Caco-2 (cell line): ENCODE measurements around the gene RANGAP1. TPM values are rescaled to one million over a fixed set of nuclear protein-coding genes. Genes with fewer than 3 reads are reported as not detected.

Experiments
- BruUV-seq: library from RNA; stranded (reverse); fragments of 400-500 nt; replicated peaks from 2 replicates; lab custom pipeline; 2021; lab: Mats Ljungman, UMichigan
- CTCF ChIA-PET: fragments of 300-600 bp; sonication (Branson Sonifier 250); formaldehyde crosslinking; loops from one replicate; lab custom pipeline; 2022; ENCODE audit warnings: antibody characterized with exemption; lab: Charles Lee
- POLR2A ChIA-PET: fragments of 300-600 bp; sonication (Branson Sonifier 250); formaldehyde crosslinking; loops from one replicate; lab custom pipeline; 2022; ENCODE audit warnings: antibody characterized with exemption; lab: Charles Lee
- DNase-seq, 2 experiments: peaks; one replicate each; pipeline versions ENCODE4 v3.0.0 to v3.0.0-alpha.2; 2020 to 2022
- H3K27me3 ChIP-seq: replicated peaks from 2 replicates; pipeline ENCODE4 v1.6.0; 2011; ENCODE audit warnings: low read length; ENCODE audit not compliant: control insufficient read depth, insufficient read depth
- H3K36me3 ChIP-seq: 2 replicates; pipeline ENCODE4 v1.5.1; 2011; ENCODE audit warnings: low read length; ENCODE audit not compliant: control insufficient read depth, insufficient read depth
- H3K4me1 ChIP-seq: fragments of 250-450 bp; sonication (Bioruptor Pico); 2 replicates; pipeline ENCODE4 v1.5.1; 2020; ENCODE audit warnings: mild to moderate bottlenecking
- H3K4me3 ChIP-seq: 2 replicates; pipeline ENCODE4 v1.5.1; 2011; ENCODE audit warnings: low read depth, mild to moderate bottlenecking, control low read depth, low read length
- H3K9me3 ChIP-seq: fragments of 250-450 bp; sonication (Bioruptor Pico); 2 replicates; pipeline ENCODE4 v1.5.1; 2020; ENCODE audit warnings: mild to moderate bottlenecking, moderate library complexity
- H3K27ac Mint-ChIP-seq: one replicate; pipeline ENCODE4 v1.8.0; 2022; ENCODE audit warnings: mixed read lengths; ENCODE audit not compliant: unreplicated experiment
- H3K27me3 Mint-ChIP-seq: one replicate; pipeline ENCODE4 v1.8.0; 2022; ENCODE audit warnings: mixed read lengths; ENCODE audit not compliant: insufficient read depth, unreplicated experiment
- H3K36me3 Mint-ChIP-seq: one replicate; pipeline ENCODE4 v1.8.0; 2022; ENCODE audit warnings: mild to moderate bottlenecking, mixed read lengths; ENCODE audit not compliant: insufficient read depth, unreplicated experiment
- H3K4me1 Mint-ChIP-seq: one replicate; pipeline ENCODE4 v1.8.0; 2022; ENCODE audit warnings: low read depth, mixed read lengths; ENCODE audit not compliant: unreplicated experiment
- H3K4me3 Mint-ChIP-seq: one replicate; pipeline ENCODE4 v1.8.0; 2022; ENCODE audit warnings: mild to moderate bottlenecking, moderate library complexity, mixed read lengths; ENCODE audit not compliant: unreplicated experiment
- H3K9me3 Mint-ChIP-seq: one replicate; pipeline ENCODE4 v1.8.0; 2022; ENCODE audit warnings: mixed read lengths; ENCODE audit not compliant: unreplicated experiment
- CTCF ChIP-seq, 2 experiments: fragments of 200-600 bp in 1 of 2; IDR thresholded peaks; 1 replicate in 1 of 2; 2 replicates in 1 of 2; pipeline versions ENCODE4 v1.5.1 to v1.8.0; 2011 to 2022; ENCODE audit warnings: antibody characterized with exemption in 1 of 2, control low read depth in 1 of 2, inconsistent platforms in 1 of 2, low read depth in 1 of 2, low read length in 1 of 2, mild to moderate bottlenecking in 1 of 2, moderate library complexity in 1 of 2; ENCODE audit not compliant: insufficient read depth in 1 of 2, severe bottlenecking in 1 of 2, unreplicated experiment in 1 of 2
- intact Hi-C: fragments of 100-400 bp; cut with micrococcal nuclease; formaldehyde crosslinking; loops from one replicate; pipeline ENCODE4 v1.10.0; 2022; ENCODE audit not compliant: unreplicated experiment
- total RNA-seq: library from RNA; stranded (reverse); gene quantifications from 2 replicates; pipeline ENCODE4 v1.2.3, GENCODE V29; 2022

The RANGAP1 gene
- total RNA-seq, 1 experiment from 2014 or later: 106 TPM

GRCh38 chr22:41327124-41327523 is 41.1 kb upstream of the RANGAP1 start:
- Histone ChIP-seq H3K4me3 (no peak overlapping the region), H3K9me3 (no peaks in the 10 kb centered on the region), H3K4me1 (no peaks in the 10 kb centered on the region), H3K27me3 (no peaks in the 10 kb centered on the region), H3K36me3 (peaks cover 2% of the 10 kb centered on the region; the same call in 1 of the 2 replicates)
- Mint-ChIP-seq H3K27me3 (no peaks in the 10 kb centered on the region), H3K9me3 (no peaks in the 10 kb centered on the region), H3K36me3 (peaks cover 67% of the 10 kb centered on the region), H3K27ac (no peak overlapping the region), H3K4me1 (peaks cover 6% of the 10 kb centered on the region), H3K4me3 (no peak overlapping the region)
- no TSS peak for BruUV-seq
- no peak for DNase-seq
- intact Hi-C loops: no loop called here
- ChIA-PET POLR2A (no interaction called here), CTCF (no interaction called here)
- no peak for TF ChIP-seq CTCF (IDR thresholded peaks at IDR 0.05; ENCODE audit: insufficient read depth in 1 of 2, low read depth in 1 of 2, low read length in 1 of 2, severe bottlenecking in 1 of 2, unreplicated experiment in 1 of 2)

- peaks cover 6% of the 10 kb centered on the region for H3K4me1 Mint-ChIP-seq
- no peak for DNase-seq
- Histone ChIP-seq H3K9me3 (no peaks in the 10 kb centered on the region), H3K4me1 (no peaks in the 10 kb centered on the region), H3K36me3 (peaks cover 2% of the 10 kb centered on the region; the same call in 1 of the 2 replicates), H3K4me3 (no peak overlapping the region), H3K27me3 (no peaks in the 10 kb centered on the region)
- no peaks in the 10 kb centered on the region for H3K9me3 Mint-ChIP-seq
- H3K4me3 Mint-ChIP-seq: no peak overlapping the region
- ChIA-PET CTCF (no interaction called here), POLR2A (interaction anchor here (0.7 kb wide), 1 partner anchor 38 kb away, joined by 3 read pairs; no protein-coding TSS in a partner anchor)
- no peak for TF ChIP-seq CTCF (IDR thresholded peaks at IDR 0.05; ENCODE audit: insufficient read depth in 1 of 2, low read depth in 1 of 2, low read length in 1 of 2, severe bottlenecking in 1 of 2, unreplicated experiment in 1 of 2)
- no TSS peak for BruUV-seq
- H3K27ac Mint-ChIP-seq: no peak overlapping the region
- H3K27me3 Mint-ChIP-seq: no peaks in the 10 kb centered on the region
- intact Hi-C loops: no loop called here
- H3K36me3 Mint-ChIP-seq: peaks cover 76% of the 10 kb centered on the region
These were observed 39.0 kb upstream of the RANGAP1 start for GRCh38 chr22:41324821-41325528.

- intact Hi-C loops: no loop called here
- no peak overlapping the region for H3K27ac Mint-ChIP-seq
These were observed 34.6 kb upstream of the RANGAP1 start for GRCh38 chr22:41320416-41321240.

More at GRCh38 chr22:41320416-41321240, 34.6 kb upstream of the RANGAP1 start:
- TF ChIP-seq CTCF (IDR thresholded peaks at IDR 0.05; ENCODE audit: insufficient read depth in 1 of 2, low read depth in 1 of 2, low read length in 1 of 2, severe bottlenecking in 1 of 2, unreplicated experiment in 1 of 2): no peak
- peaks cover 6% of the 10 kb centered on the region for H3K4me1 Mint-ChIP-seq
- H3K4me3 Mint-ChIP-seq: no peak overlapping the region
- no peaks in the 10 kb centered on the region for H3K9me3 ChIP-seq
- no peaks in the 10 kb centered on the region for H3K27me3 ChIP-seq
- no peaks in the 10 kb centered on the region for H3K27me3 Mint-ChIP-seq
- ChIA-PET POLR2A (no interaction called here), CTCF (no interaction called here)
- H3K9me3 Mint-ChIP-seq: no peaks in the 10 kb centered on the region
- no peaks in the 10 kb centered on the region for H3K4me1 ChIP-seq
- H3K36me3 Mint-ChIP-seq: peaks cover 59% of the 10 kb centered on the region
- no peak for DNase-seq
- H3K36me3 ChIP-seq: peaks cover 2% of the 10 kb centered on the region; the same call in 1 of the 2 replicates
- BruUV-seq: no TSS peak
- no peak overlapping the region for H3K4me3 ChIP-seq
